NOMO-1 (cell line): ENCODE data around the gene PLGLB1.
"Not testable (repeated sequence)": the region's sequence is repeated elsewhere in the genome, so short reads cannot be mapped to it uniquely, and the experiment has no call there.

Experiments used
- DNase-seq, 2 experiments: peaks; one replicate each; lab custom pipeline; 2025; ENCODE audit not compliant: unreplicated experiment in 2 of 2; lab: John Stamatoyannopoulos, UW

The PLGLB1 gene

GRCh38 chr2:87021744-87022143, at the start of gene PLGLB1:
TSS of gene PLGLB1 (minus strand) at chr2:87021844. CDS start at chr2:87021783, 61 bp downstream.
- not testable (repeated sequence) for DNase-seq

- not testable (repeated sequence) for DNase-seq
These were observed 42.7 kb upstream of the PLGLB1 start for GRCh38 chr2:87064305-87064704.

- not testable (repeated sequence) for DNase-seq
These were observed 41.8 kb upstream of the PLGLB1 start for GRCh38 chr2:87063431-87063830.

DNA sequence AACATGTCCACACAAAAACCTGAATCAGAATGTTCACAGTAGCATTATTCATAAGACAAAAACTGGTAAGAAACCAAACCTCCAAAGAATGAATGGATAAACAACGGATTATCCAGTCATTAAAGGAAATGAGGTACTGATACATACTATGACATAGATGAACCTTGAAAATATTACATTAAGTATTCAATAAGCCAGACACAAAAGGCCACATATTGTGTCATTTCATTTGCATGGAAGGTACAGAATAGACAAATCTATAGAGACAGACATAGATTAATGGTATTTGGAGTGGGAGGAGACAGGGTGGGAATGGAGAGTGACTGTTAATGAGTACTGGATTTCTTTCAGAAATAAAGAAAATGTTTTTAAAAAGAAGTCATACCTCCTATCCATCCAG, 39.9 kb upstream of the PLGLB1 start:
- DNase-seq, result not testable (repeated sequence)

DNA sequence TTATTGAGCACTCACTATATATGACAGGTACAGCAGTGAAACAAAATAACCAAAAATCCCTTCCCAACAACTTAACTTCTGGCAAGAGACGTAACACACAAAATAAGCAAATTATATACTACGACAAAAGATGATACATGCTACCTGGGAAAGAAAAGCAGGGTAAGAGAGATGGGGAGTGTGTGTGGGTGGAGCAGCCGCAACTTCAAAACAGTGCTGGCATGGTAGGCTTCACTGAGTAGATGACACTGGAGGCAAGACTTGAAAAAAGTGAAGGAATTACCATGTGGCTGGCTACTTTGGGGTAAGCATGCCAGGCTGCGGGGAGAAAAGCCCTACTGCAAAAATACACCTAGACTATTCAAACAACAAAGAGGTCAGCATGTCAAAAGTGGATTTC, 36.0 kb upstream of the PLGLB1 start:
- not testable (repeated sequence) for DNase-seq

DNA sequence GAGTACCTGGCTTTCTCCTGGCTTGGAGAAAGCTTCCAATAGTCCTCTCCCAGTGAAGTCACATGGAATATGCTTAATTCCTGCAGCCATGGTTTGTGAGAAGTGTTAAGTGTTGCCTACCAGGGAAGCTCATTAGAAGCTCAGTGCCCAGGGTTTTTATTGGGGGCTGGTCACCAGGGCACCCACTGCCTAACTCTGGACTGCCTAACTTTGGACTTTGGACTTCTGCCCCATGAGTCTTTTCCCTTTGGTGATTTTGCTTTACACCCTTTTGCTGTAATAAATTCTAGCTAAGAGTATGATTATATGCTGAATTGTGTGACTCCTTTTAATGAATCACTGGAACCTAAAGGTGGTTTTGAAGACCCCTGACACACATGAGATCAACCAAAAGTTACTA, 35.2 kb upstream of the PLGLB1 start:
- not testable (repeated sequence) for DNase-seq

DNA sequence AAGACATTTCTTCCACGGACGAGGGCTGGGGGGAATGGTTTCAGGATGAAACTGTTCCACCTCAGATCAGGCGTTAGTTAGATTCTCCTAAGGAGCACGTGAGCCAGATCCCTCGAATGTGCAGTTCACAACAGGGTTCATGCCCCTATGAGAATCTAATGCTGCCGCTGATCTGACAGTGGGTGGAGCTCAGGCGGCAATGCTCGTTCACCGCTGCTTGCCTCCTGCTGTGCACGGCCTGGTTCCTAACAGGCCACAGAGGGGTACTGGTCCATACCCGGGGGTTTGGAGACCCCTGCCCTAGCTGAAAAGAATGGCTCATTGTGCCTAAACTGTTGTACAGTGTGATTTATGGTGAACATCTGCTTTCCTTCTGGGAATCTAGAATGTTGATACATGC, 34.8 kb upstream of the PLGLB1 start:
- DNase-seq, result not testable (repeated sequence)

DNA sequence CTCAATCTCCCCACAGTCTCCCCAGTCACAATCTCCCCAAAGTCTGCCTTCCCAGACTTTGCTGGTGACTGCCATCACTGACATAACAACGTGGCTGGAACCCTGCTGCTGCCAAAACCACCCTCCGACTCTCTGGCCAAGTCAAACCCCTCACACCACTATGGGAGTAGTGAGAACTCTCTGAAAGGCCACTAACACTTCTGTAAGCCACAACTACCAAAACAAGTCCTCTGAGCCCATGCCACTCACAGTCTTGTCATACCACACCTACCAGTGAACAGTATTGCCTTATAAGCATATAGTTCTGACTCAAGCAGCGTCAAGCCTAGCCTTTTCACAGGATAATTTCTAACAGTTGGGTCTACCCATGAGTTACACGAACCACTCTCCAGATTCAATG, 32.7 kb upstream of the PLGLB1 start:
- DNase-seq, result not testable (repeated sequence)

DNA sequence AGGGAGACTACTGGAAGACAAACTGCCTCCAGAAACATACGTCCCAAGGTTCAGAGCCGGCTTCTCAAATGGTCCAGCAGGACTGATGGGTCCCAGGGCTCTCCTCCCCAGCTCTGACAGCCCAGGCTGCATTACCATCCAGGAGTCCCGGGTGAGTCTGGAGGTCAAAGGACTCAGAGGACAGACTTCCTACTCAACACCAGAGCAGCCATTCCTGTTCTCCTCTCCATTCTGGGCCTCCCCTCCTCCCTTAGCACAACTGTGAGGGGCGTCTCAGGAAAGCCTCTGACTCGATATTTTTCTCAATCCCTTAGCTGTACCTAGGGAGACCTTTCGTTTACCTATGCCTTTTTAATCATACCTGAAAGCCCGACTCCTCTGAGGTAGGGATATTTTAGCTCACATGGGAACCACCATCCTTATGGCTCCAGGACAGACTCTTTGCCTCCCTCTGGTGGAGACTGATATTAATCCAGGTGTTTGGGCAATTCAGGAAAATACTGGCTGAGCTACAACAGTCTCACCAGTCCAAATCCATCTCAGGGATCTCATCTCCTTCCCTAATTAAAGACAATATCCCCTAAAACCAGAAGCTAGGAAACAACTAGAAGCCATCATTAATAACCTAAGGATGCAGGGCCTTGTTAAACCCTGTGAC, 19.8 kb upstream of the PLGLB1 start:
- not testable (repeated sequence) for DNase-seq

DNA sequence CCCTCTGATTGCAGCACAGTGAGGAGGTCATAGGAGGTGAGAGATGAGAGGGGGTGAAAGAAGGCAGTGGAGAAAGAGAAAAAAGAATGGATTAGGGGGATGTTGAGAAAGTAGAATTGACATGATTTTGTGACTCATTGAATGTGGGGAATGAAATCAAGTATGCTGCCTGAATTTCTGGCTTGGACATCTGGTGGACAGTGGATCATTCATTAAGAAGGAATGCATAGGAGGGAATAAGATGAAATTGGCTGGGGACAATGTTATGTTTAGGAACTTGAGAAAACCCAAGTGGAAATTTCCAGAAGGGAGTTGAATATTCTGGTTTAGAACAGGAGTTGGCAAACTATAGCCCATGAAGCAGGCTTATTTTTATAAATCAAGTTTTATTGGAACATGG, 7.0 kb upstream of the PLGLB1 start:
- not testable (repeated sequence) for DNase-seq

DNA sequence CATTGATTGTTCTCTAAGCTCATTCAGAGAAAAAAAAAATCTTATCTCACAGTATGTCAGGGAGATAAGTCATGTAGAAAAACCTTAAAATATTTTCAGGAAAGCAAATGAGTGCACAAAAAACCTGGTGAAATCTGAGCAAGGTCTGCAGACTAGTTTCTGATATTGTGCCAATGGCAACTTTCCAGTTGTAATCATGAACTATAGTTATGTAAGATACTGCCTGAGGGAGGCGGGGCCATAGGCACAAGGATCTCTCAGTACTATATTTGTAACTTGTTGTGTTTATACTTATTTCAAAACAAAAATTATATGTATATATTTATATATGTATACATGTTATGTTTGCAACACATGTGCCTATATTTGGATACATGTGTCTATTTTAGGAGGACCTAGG, 5.2 kb upstream of the PLGLB1 start:
- DNase-seq, result not testable (repeated sequence)

DNA sequence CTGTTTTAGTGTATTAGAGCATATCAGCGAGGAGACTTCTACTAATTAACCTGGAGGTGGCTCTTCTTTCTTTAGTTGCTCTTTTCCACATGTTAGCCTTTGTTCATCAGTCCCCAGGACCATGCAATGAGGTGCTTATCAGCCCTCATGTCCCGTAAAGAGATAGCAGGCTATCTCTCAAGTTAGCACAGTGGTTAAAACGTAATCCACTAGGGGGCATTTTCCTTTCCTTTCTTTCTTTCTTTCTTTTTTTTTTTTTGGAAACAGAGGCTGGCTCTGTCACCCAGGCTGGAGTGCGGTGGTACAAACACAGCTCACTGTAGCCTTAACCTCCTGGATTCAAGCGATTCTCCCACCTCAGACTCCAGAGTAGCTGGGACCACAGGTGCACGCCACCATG, 4.3 kb upstream of the PLGLB1 start:
- DNase-seq, result not testable (repeated sequence)

GRCh38 chr2:87023988-87024615, 2.5 kb upstream of the PLGLB1 start:
- DNase-seq, result not testable (repeated sequence)

DNA sequence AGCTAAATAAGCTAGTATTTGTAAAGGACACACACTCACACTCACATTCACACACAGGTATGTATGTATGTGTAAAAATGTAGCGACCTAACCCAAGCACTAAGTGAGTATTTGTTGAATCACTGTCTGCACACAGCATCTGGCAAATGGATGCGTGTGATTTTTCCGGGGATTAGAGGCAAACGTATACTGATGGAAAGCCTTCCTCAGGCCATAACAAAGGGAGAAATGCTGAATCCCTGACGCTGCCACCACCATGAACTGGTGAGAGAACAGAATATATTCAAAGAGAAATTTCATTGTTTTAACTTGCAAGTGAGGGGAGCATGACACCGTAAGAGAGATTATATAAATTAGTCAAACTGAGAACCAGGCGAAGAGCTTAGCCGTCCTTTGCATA, 601 bp downstream of the PLGLB1 start:
- DNase-seq, result not testable (repeated sequence)

GRCh38 chr2:87019053-87019452, 2.6 kb downstream of the PLGLB1 start:
- not testable (repeated sequence) for DNase-seq

- not testable (repeated sequence) for DNase-seq
These were observed 7.0 kb downstream of the PLGLB1 start for GRCh38 chr2:87014489-87015169.

GRCh38 chr2:87004398-87004797, 17.2 kb downstream of the PLGLB1 start:
- not testable (repeated sequence) for DNase-seq
